Breast epithelium (tissue), 4 donors: ENCODE data around the gene PCDHA8. TPM values are rescaled to one million over a fixed set of nuclear protein-coding genes. Genes with fewer than 3 reads are reported as not detected.
A peak's percentile ranks its signal among the peaks of the same experiment; 100 is the strongest.
"Not testable (repeated sequence)": the region's sequence is repeated elsewhere in the genome, so short reads cannot be mapped to it uniquely, and the experiment has no call there.

ENCODE experiments used
- DNase-seq, 2 donors: peaks; one replicate each; pipeline ENCODE4 v3.0.0-alpha.2; 2019; ENCODE audit warnings: low spot score in 2 of 2
- H3K27ac ChIP-seq, 2 donors: fragments of 200-600 bp; sonication (generic) in 1 of 2; one replicate each; pipeline ENCODE4 v1.5.1; 2016 to 2019; ENCODE audit warnings: mild to moderate bottlenecking in 1 of 2
- H3K27me3 ChIP-seq, 2 donors: fragments of 200-600 bp; sonication (generic) in 1 of 2; one replicate each; pipeline versions ENCODE4 v1.5.1 to v1.6.0; 2017 to 2019; ENCODE audit warnings: control low read depth in 1 of 2, mild to moderate bottlenecking in 1 of 2
- H3K36me3 ChIP-seq: fragments of 200-600 bp; one replicate; pipeline ENCODE4 v1.5.1; 2019
- H3K4me1 ChIP-seq, 2 donors: fragments of 200-600 bp; sonication (generic); one replicate each; pipeline ENCODE4 v1.5.1; 2016 to 2019; ENCODE audit warnings: control low read depth in 1 of 2
- H3K4me3 ChIP-seq, 3 donors: fragments of 200-600 bp; sonication (generic); 1 replicate in 2 of 3; 2 replicates in 1 of 3; pipeline ENCODE4 v1.5.1; 2016 to 2019; ENCODE audit warnings: mild to moderate bottlenecking in 3 of 3, moderate library complexity in 2 of 3
- H3K9me3 ChIP-seq, 2 donors: fragments of 200-600 bp; sonication (generic) in 1 of 2; one replicate each; pipeline ENCODE4 v1.5.1; 2016 to 2019; ENCODE audit warnings: control low read depth in 1 of 2
- POLR2A ChIP-seq: fragments of 450-650 bp; IDR thresholded peaks from one replicate; pipeline ENCODE4 v1.6.1; 2016; ENCODE audit warnings: antibody characterized with exemption, mild to moderate bottlenecking, moderate library complexity
- POLR2AphosphoS5 ChIP-seq, 3 donors: sonication (generic); formaldehyde crosslinking; IDR thresholded peaks; one replicate each; pipeline ENCODE4 v1.6.1; 2017; ENCODE audit warnings: antibody characterized with exemption in 3 of 3
- intact Hi-C: fragments of 100-400 bp; cut with DNase I; formaldehyde crosslinking; loops from one replicate; pipeline ENCODE4 v1.15.1; 2023; ENCODE audit warnings: low total_unique reads
- total RNA-seq, 3 donors: library from RNA; depleted of rRNA; stranded (reverse); fragments of >200 nt; gene quantifications; one replicate each; pipeline ENCODE4 v1.1.0, GENCODE V29; 2016
- TF ChIP-seq, protein P1 (sequence below), 3 donors: fragments of 450-650 bp; IDR thresholded peaks; one replicate each; pipeline ENCODE4 v1.5.1; 2016 to 2017; ENCODE audit warnings: antibody characterized with exemption in 3 of 3, mild to moderate bottlenecking in 3 of 3, moderate library complexity in 3 of 3

PCDHA8 gene
- total RNA-seq, 3 donors from 2014 or later: 0.32 to 0.98 (median 0.88) TPM

GRCh38 chr5:140827704-140828361, 13.2 kb upstream of the PCDHA8 start, which contains the start of gene PCDHA6:
Gene PCDHA6 (plus strand): TSS chr5:140827960. CDS start chr5:140828092, 132 bp downstream.
- no peaks in the 10 kb centered on the region for H3K4me1 ChIP-seq
- no peaks in the 10 kb centered on the region for H3K27me3 ChIP-seq
- DNase-seq: no peak
- H3K36me3 ChIP-seq: no peaks in the 10 kb centered on the region
- peak within 1 kb of the TSS in 1 of 2 donors; percentile 25 for H3K27ac ChIP-seq
- peaks cover 35 to 66% of the 10 kb centered on the region in 2 donors for H3K9me3 ChIP-seq
- intact Hi-C loops: no loop called here
- peak within 1 kb of the TSS in 2 of 3 donors; percentile 41 to 62 for H3K4me3 ChIP-seq
- TF ChIP-seq, protein P1, sequence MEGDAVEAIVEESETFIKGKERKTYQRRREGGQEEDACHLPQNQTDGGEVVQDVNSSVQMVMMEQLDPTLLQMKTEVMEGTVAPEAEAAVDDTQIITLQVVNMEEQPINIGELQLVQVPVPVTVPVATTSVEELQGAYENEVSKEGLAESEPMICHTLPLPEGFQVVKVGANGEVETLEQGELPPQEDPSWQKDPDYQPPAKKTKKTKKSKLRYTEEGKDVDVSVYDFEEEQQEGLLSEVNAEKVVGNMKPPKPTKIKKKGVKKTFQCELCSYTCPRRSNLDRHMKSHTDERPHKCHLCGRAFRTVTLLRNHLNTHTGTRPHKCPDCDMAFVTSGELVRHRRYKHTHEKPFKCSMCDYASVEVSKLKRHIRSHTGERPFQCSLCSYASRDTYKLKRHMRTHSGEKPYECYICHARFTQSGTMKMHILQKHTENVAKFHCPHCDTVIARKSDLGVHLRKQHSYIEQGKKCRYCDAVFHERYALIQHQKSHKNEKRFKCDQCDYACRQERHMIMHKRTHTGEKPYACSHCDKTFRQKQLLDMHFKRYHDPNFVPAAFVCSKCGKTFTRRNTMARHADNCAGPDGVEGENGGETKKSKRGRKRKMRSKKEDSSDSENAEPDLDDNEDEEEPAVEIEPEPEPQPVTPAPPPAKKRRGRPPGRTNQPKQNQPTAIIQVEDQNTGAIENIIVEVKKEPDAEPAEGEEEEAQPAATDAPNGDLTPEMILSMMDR (IDR thresholded peaks at IDR 0.05): no peak
- TF ChIP-seq POLR2A (no peak), POLR2AphosphoS5 (IDR thresholded peaks at IDR 0.05) (no peak)

DNA sequence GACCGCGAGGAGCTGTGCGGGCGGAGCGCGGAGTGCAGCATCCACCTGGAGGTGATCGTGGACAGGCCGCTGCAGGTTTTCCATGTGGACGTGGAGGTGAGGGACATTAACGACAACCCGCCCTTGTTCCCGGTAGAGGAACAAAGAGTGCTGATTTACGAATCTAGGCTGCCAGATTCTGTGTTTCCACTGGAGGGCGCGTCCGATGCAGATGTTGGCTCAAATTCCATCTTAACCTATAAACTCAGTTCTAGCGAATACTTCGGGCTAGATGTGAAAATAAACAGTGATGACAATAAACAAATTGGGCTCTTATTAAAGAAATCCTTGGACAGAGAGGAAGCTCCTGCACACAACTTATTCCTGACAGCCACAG, 12.6 kb upstream of the PCDHA8 start:
- H3K36me3 ChIP-seq: no peaks in the 10 kb centered on the region
- no peaks in the 10 kb centered on the region for H3K4me1 ChIP-seq
- no peak for DNase-seq
- peak overlapping the region in 1 of 2 donors; percentile 25 for H3K27ac ChIP-seq
- intact Hi-C loops: no loop called here
- H3K27me3 ChIP-seq: no peaks in the 10 kb centered on the region
- H3K4me3 ChIP-seq: peak overlapping the region in 2 of 3 donors; percentile 41 to 62
- TF ChIP-seq, protein P1 (IDR thresholded peaks at IDR 0.05): no peak
- TF ChIP-seq POLR2AphosphoS5 (IDR thresholded peaks at IDR 0.05): no peak
- no peak for TF ChIP-seq POLR2A
- peaks cover 30 to 65% of the 10 kb centered on the region in 2 donors for H3K9me3 ChIP-seq

DNA sequence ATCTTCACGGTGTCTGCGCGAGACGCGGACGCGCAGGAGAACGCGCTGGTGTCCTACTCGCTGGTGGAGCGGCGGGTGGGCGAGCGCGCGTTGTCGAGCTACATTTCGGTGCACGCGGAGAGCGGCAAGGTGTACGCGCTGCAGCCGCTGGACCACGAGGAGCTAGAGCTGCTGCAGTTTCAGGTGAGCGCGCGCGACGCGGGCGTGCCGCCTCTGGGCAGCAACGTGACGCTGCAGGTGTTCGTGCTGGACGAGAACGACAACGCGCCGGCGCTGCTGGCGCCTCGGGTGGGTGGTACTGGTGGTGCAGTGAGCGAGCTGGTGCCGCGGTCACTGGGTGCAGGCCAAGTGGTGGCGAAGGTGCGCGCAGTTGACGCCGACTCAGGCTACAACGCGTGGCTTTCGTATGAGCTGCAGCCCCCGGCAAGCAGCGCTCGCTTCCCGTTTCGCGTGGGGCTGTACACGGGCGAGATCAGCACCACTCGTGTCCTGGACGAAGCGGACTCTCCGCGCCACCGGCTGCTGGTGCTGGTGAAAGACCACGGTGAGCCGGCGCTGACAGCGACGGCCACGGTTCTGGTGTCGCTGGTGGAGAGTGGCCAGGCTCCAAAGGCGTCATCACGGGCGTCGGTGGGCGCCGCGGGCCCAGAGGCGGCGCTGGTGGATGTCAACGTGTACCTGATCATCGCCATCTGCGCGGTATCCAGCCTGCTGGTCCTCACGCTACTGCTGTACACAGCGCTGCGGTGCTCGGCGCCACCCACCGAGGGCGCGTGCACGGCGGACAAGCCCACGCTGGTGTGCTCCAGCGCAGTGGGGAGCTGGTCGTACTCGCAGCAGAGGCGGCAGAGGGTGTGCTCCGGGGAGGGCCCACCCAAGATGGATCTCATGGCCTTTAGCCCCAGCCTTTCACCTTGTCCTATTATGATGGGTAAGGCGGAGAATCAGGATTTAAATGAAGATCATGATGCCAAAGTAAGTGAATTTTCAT, 11.2 kb upstream of the PCDHA8 start:
- DNase-seq, H3K27me3 ChIP-seq, intact Hi-C loops, H3K27ac ChIP-seq, H3K4me1 ChIP-seq, H3K4me3 ChIP-seq, H3K36me3 ChIP-seq: not testable (repeated sequence)
- H3K9me3 ChIP-seq: peaks cover 33 to 74% of the 10 kb centered on the region in 2 donors

DNA sequence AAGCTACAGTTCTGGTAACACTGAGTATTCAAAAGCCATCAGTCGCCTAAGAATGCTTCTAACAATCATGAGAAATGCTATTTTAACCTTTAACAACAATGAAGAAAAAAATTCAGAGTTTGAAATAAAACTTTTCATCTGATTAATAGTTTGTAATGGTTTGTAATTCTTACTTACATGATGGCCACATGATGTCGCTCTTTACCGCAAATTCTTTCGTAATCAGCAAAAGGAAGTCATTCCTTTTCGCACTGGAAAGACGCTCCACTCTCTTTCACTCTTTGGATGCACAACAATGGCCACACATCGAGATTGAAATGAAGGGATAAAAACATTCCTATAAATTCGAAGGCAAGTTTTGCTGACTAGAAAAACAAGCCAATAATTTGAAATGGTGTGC, 7.0 kb upstream of the PCDHA8 start, which contains the start of gene PCDHA7:
Gene PCDHA7, plus strand, starts transcription at position 277 of the 400 bp plus-strand sequence. Its CDS starts 115 bp downstream, at position 392.
- no peak for DNase-seq
- Histone ChIP-seq H3K4me1 (no peaks in the 10 kb centered on the region), H3K27ac (no peak within 1 kb of the TSS), H3K27me3 (no peaks in the 10 kb centered on the region), H3K36me3 (no peaks in the 10 kb centered on the region), H3K4me3 (peak within 1 kb of the TSS in 1 of 3 donors; percentile 10), H3K9me3 (peaks cover 41 to 62% of the 10 kb centered on the region in 2 donors)
- intact Hi-C loops: no loop called here
- TF ChIP-seq POLR2A (no peak), POLR2AphosphoS5 (IDR thresholded peaks at IDR 0.05) (no peak)
- TF ChIP-seq, protein P1 (IDR thresholded peaks at IDR 0.05): no peak

DNA sequence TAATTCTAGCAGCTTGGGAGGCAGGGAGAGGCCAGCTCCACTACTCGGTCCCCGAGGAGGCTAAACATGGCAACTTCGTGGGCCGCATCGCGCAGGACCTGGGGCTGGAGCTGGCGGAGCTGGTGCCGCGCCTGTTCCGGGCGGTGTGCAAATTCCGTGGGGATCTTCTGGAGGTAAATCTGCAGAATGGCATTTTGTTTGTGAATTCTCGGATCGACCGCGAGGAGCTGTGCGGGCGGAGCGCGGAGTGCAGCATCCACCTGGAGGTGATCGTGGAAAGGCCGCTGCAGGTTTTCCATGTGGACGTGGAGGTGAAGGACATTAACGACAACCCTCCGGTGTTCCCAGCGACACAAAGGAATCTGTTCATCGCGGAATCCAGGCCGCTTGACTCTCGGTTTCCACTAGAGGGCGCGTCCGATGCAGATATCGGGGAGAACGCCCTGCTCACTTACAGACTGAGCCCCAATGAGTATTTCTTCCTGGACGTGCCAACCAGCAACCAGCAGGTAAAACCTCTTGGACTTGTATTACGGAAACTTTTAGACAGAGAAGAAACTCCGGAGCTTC, 6.5 kb upstream of the PCDHA8 start:
- H3K27me3 ChIP-seq, DNase-seq, intact Hi-C loops, H3K36me3 ChIP-seq, H3K4me1 ChIP-seq, H3K27ac ChIP-seq: not testable (repeated sequence)
- peak overlapping the region in 1 of 3 donors; percentile 10 for H3K4me3 ChIP-seq
- H3K9me3 ChIP-seq: peaks cover 37 to 57% of the 10 kb centered on the region in 2 donors
